ENCODE data around the gene BPGM. TPM values are rescaled to one million over a fixed set of nuclear protein-coding genes. Genes with fewer than 3 reads are reported as not detected.

Gene BPGM
- total RNA-seq, 3 donors from 2014 or later (not counting 1 experiment from before 2014, with no cell fraction given) = 30.0 to 39.1 (median 31.4) TPM

DNA sequence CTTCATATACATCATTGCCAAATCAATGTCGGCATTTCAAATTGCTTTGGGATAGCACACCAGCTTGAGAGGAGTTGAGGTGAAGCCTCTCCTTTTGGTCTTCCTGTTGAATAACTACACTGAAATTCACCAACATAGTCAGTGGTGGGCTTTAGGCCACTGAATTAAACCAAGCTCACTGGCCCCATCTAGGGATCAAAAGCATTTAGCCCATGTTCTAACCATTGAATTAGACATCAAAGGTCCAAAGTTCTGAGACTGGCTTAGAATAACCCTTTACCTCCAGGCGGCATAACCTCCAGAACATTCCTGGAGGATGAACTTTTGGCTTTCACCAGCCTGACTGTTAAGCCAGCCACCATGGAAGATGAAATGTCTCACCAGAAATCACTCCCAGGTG, 54.6 kb downstream of the BPGM start:
- Mint-ChIP-seq H3K27ac (no peak overlapping the region), H3K4me1 (no peaks in the 10 kb centered on the region), H3K4me3 (no peak overlapping the region), H3K27me3 (ENCODE audit: low read depth in 2 of 2) (peaks cover 6 to 7% of the 10 kb centered on the region in 2 donors), H3K9me3 (no peaks in the 10 kb centered on the region), H3K36me3 (no peaks in the 10 kb centered on the region)
- Histone ChIP-seq H3K9me3 (ENCODE audit: control insufficient read depth, insufficient read depth, low read length) (no peaks in the 10 kb centered on the region), H3K27me3 (ENCODE audit: control insufficient read depth, insufficient read depth, low read length) (no peaks in the 10 kb centered on the region), H3K36me3 (ENCODE audit: control insufficient read depth, insufficient read depth, low read length) (no peaks in the 10 kb centered on the region), H3K4me3 (ENCODE audit: low read length) (no peak overlapping the region), H3K27ac (ENCODE audit: low read length) (no peak overlapping the region), H3K4me1 (ENCODE audit: control insufficient read depth, insufficient read depth, low read length) (no peaks in the 10 kb centered on the region)
- 83% methylated on average over 2 of the region's 2 CpGs for WGBS (ENCODE audit: insufficient coverage)
- TF ChIP-seq, protein P1, sequence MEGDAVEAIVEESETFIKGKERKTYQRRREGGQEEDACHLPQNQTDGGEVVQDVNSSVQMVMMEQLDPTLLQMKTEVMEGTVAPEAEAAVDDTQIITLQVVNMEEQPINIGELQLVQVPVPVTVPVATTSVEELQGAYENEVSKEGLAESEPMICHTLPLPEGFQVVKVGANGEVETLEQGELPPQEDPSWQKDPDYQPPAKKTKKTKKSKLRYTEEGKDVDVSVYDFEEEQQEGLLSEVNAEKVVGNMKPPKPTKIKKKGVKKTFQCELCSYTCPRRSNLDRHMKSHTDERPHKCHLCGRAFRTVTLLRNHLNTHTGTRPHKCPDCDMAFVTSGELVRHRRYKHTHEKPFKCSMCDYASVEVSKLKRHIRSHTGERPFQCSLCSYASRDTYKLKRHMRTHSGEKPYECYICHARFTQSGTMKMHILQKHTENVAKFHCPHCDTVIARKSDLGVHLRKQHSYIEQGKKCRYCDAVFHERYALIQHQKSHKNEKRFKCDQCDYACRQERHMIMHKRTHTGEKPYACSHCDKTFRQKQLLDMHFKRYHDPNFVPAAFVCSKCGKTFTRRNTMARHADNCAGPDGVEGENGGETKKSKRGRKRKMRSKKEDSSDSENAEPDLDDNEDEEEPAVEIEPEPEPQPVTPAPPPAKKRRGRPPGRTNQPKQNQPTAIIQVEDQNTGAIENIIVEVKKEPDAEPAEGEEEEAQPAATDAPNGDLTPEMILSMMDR (IDR thresholded peaks at IDR 0.05) = peak; percentile 50
- intact Hi-C loops (cut with micrococcal nuclease) = loop anchor here (1.0 kb wide), 1 partner anchor 68 kb away; no protein-coding TSS in a partner anchor
- ATAC-seq = peak; percentile 55 to 78 (median 70)
- peak in 1 of 2 donors; percentile 67 for DNase-seq

DNA sequence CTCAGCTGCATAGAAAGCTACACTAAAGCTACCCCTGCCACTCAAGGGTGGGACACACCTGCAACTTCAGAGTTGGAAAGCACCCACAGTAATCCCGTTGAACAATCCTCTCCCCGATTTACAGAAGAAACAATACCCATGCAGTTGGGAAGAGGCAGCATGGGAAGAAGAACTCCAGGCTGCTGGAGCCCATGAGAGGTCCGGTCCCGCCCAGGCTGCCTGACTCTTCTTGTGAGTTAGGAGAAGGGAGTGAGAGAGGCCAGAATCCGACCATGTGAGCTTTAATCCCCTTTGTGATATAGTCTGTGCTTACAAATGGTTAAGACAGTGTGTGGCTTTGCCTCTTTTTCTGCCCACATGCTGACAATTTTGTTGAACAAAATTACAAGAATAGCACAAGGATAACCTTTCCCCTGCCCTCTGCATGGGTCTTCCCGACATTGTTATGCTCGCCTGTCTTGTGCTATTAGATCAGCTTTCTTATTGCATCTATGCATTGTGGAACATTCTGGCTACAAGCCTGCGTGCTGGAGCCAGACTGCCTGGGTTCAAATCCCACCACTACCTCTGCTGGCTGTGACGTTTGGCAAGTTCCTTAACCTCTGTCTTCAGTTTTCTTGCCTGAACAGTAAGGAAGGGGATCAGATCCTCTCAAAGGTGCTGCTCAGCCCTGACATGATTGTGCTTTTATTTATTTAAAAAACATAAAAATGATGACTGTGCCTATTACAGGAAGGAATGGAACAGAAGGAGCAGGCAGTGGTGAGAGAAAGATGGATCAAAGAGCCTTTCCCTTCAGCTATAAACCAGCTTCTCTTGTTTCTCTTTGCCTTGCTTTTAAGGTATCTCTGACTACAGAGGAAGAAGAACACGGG, 56.0 kb downstream of the BPGM start:
- ATAC-seq = no peak
- H3K4me3 Mint-ChIP-seq = no peak overlapping the region

DNA sequence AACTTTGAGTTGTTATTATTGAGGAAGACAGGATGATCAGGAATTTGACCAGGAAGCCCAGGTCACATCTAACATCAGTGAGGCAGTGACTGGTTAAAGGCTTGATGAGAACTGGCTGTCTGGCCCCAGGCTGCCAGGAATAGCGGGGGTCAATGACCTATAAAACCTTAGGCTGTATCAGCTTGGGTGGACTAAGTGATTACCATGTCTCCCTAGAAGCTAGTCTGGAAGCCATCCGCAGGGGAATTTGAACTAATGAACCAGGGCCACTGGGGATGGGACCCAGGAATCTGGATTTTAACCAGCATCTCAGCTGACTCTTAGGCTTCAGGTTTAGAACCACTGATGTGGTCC, 56.6 kb downstream of the BPGM start:
- DNase-seq = no peak
- Mint-ChIP-seq H3K9me3 (no peaks in the 10 kb centered on the region), H3K4me3 (no peak overlapping the region), H3K27me3 (ENCODE audit: low read depth in 2 of 2) (peaks cover 6 to 7% of the 10 kb centered on the region in 2 donors), H3K4me1 (no peaks in the 10 kb centered on the region), H3K27ac (no peak overlapping the region), H3K36me3 (no peaks in the 10 kb centered on the region)
- Histone ChIP-seq H3K4me1 (ENCODE audit: control insufficient read depth, insufficient read depth, low read length) (no peaks in the 10 kb centered on the region), H3K36me3 (ENCODE audit: control insufficient read depth, insufficient read depth, low read length) (no peaks in the 10 kb centered on the region), H3K9me3 (ENCODE audit: control insufficient read depth, insufficient read depth, low read length) (no peaks in the 10 kb centered on the region), H3K27me3 (ENCODE audit: control insufficient read depth, insufficient read depth, low read length) (no peaks in the 10 kb centered on the region), H3K4me3 (ENCODE audit: low read length) (no peak overlapping the region), H3K27ac (ENCODE audit: low read length) (no peak overlapping the region)
- no peak for ATAC-seq
- intact Hi-C loops (cut with micrococcal nuclease) = no loop called here
- 97% methylated on average over 2 of the region's 2 CpGs for WGBS (ENCODE audit: insufficient coverage)
- TF ChIP-seq, protein P1 (IDR thresholded peaks at IDR 0.05) = no peak

More for the DNA sequence above, 56.0 kb downstream of the BPGM start:
- no peaks in the 10 kb centered on the region for H3K36me3 ChIP-seq (ENCODE audit: control insufficient read depth, insufficient read depth, low read length)
- no peaks in the 10 kb centered on the region for H3K4me1 ChIP-seq (ENCODE audit: control insufficient read depth, insufficient read depth, low read length)
- Mint-ChIP-seq H3K36me3 (no peaks in the 10 kb centered on the region), H3K9me3 (no peaks in the 10 kb centered on the region), H3K27ac (no peak overlapping the region), H3K4me1 (no peaks in the 10 kb centered on the region), H3K27me3 (ENCODE audit: low read depth in 2 of 2) (peaks cover 6 to 7% of the 10 kb centered on the region in 2 donors)
- TF ChIP-seq, protein P1 (IDR thresholded peaks at IDR 0.05) = no peak
- H3K4me3 ChIP-seq (ENCODE audit: low read length) = no peak overlapping the region
- 83% methylated on average over 10 of the region's 10 CpGs for WGBS (ENCODE audit: insufficient coverage)
- H3K9me3 ChIP-seq (ENCODE audit: control insufficient read depth, insufficient read depth, low read length) = no peaks in the 10 kb centered on the region
- H3K27me3 ChIP-seq (ENCODE audit: control insufficient read depth, insufficient read depth, low read length) = no peaks in the 10 kb centered on the region
- DNase-seq = no peak
- H3K27ac ChIP-seq (ENCODE audit: low read length) = no peak overlapping the region
- intact Hi-C loops (cut with micrococcal nuclease) = no loop called here

All from natural killer cell (primary cell).